Measurements from ENCODE around the gene MBP. TPM values are rescaled to one million over a fixed set of nuclear protein-coding genes. Genes with fewer than 3 reads are reported as not detected.

Gene MBP
- total and polyA plus RNA-seq, 2 donors (not counting 3 experiments of a cell fraction or from before 2014, with no cell fraction given): 1.7 to 2.3 TPM

GRCh38 chr18:76956648-76957047 lies 175.9 kb downstream of the MBP start:
- no TSS peak for BruUV-seq (replicated peaks)
- no peaks in the 10 kb centered on the region for H3K79me2 ChIP-seq (ENCODE audit: control insufficient read depth, insufficient read depth, low read length)
- DNase-seq (ENCODE audit: low read depth, low spot score) (no peak), FAIRE-seq (no peak)
- no peaks in the 10 kb centered on the region for H4K20me1 ChIP-seq (replicated peaks; ENCODE audit: control insufficient read depth, extremely low read depth, insufficient read depth, low read length)
- no peak overlapping the region for H2AFZ ChIP-seq (ENCODE audit: low read depth, low read length)
- TF ChIP-seq, protein P1, sequence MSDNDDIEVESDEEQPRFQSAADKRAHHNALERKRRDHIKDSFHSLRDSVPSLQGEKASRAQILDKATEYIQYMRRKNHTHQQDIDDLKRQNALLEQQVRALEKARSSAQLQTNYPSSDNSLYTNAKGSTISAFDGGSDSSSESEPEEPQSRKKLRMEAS (IDR thresholded peaks at IDR 0.05; ENCODE audit: insufficient read depth, insufficient read length): no peak
- TF ChIP-seq GATA2 (IDR thresholded peaks at IDR 0.05; ENCODE audit: insufficient read depth, insufficient read length, low read depth, low read length) (no peak), EZH2 (IDR thresholded peaks at IDR 0.05; ENCODE audit: borderline replicate concordance, low read depth, low read length, severe bottlenecking) (no peak), POLR2AphosphoS5 (IDR thresholded peaks at IDR 0.05; ENCODE audit: insufficient read depth, low read depth, low read length) (no peak), MYC (IDR thresholded peaks at IDR 0.05; ENCODE audit: low read depth, low read length) (no peak), FOS (IDR thresholded peaks at IDR 0.05; ENCODE audit: borderline replicate concordance, insufficient read depth, low read length) (no peak), POLR2A (IDR thresholded peaks at IDR 0.05; ENCODE audit: low read depth, low read length) (no peak), JUN (IDR thresholded peaks at IDR 0.05; ENCODE audit: borderline replicate concordance, insufficient read depth, insufficient read length, low read depth) (no peak)
- TF ChIP-seq, protein P2, sequence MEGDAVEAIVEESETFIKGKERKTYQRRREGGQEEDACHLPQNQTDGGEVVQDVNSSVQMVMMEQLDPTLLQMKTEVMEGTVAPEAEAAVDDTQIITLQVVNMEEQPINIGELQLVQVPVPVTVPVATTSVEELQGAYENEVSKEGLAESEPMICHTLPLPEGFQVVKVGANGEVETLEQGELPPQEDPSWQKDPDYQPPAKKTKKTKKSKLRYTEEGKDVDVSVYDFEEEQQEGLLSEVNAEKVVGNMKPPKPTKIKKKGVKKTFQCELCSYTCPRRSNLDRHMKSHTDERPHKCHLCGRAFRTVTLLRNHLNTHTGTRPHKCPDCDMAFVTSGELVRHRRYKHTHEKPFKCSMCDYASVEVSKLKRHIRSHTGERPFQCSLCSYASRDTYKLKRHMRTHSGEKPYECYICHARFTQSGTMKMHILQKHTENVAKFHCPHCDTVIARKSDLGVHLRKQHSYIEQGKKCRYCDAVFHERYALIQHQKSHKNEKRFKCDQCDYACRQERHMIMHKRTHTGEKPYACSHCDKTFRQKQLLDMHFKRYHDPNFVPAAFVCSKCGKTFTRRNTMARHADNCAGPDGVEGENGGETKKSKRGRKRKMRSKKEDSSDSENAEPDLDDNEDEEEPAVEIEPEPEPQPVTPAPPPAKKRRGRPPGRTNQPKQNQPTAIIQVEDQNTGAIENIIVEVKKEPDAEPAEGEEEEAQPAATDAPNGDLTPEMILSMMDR (IDR thresholded peaks at IDR 0.05; ENCODE audit: extremely low read depth in 1 of 2, insufficient read depth in 1 of 2, low read depth in 1 of 2, low read length in 2 of 2): no peak
- no peaks in the 10 kb centered on the region for H3K9me1 ChIP-seq (replicated peaks; ENCODE audit: control insufficient read depth, extremely low read depth, insufficient read depth, low read length)
- CTCF ChIA-PET: no interaction called here
- no peak overlapping the region for H3K27ac ChIP-seq (ENCODE audit: insufficient read depth, low read depth, low read length)
- no peak overlapping the region for H3K9ac ChIP-seq (replicated peaks; ENCODE audit: extremely low read depth, insufficient read depth, low read length)
- H3K4me3 ChIP-seq (replicated peaks in 1 of 3; ENCODE audit: insufficient read depth in 1 of 3, low read depth in 1 of 3, low read length in 3 of 3): no peak overlapping the region
- no peak overlapping the region for H3K4me2 ChIP-seq (ENCODE audit: insufficient read depth, low read length)
- H3K9me3 ChIP-seq (replicated peaks; ENCODE audit: control insufficient read depth, insufficient read depth, low read length): no peaks in the 10 kb centered on the region
- peaks cover 18% of the 10 kb centered on the region for H3K4me1 ChIP-seq (ENCODE audit: control insufficient read depth, extremely low read depth, insufficient read depth, low read length)
- dilution Hi-C loops (cut with MboI; ENCODE audit: extremely low pct_ligation_motif_present, low sequenced_read_pairs): no loop called here
- no peaks in the 10 kb centered on the region for H3K27me3 ChIP-seq (ENCODE audit: control insufficient read depth in 2 of 2, insufficient read depth in 2 of 2, low read length in 2 of 2)
- peaks cover 7 to 15% of the 10 kb centered on the region in 2 experiments for H3K36me3 ChIP-seq (ENCODE audit: control insufficient read depth in 2 of 2, extremely low read depth in 1 of 2, insufficient read depth in 2 of 2, low read length in 2 of 2)
- intact Hi-C loops (cut with micrococcal nuclease): loop anchor here (10.0 kb wide), 1 partner anchor 132 kb away; the partner anchor contains the start of gene ZNF236
- POLR2A ChIA-PET: no interaction called here

All from endothelial cell of umbilical vein (primary cell).